Prostate gland (tissue), 2 donors: ENCODE measurements around the gene CHST3. TPM values are rescaled to one million over a fixed set of nuclear protein-coding genes. Genes with fewer than 3 reads are reported as not detected.
A peak's percentile ranks its signal among the peaks of the same experiment; 100 is the strongest.
"Not testable (repeated sequence)": the region's sequence is repeated elsewhere in the genome, so short reads cannot be mapped to it uniquely, and the experiment has no call there.

Source experiments
- DNase-seq: peaks from one replicate; pipeline ENCODE4 v3.0.0-alpha.2; 2019; ENCODE audit warnings: low spot score
- H3K27ac ChIP-seq, 2 donors: fragments of 200-600 bp; sonication (generic); 2 replicates each; pipeline ENCODE4 v1.5.1; 2017 to 2019
- H3K27me3 ChIP-seq: fragments of 200-600 bp; sonication (generic); replicated peaks from 2 replicates; pipeline ENCODE4 v1.5.1; 2019; ENCODE audit not compliant: insufficient read depth
- H3K36me3 ChIP-seq, 2 donors: fragments of 200-600 bp; sonication (generic); 1 replicate in 1 of 2; 2 replicates in 1 of 2; pipeline versions ENCODE4 v1.5.1 to v1.8.1; 2017 to 2019
- H3K4me1 ChIP-seq: fragments of 200-600 bp; sonication (generic); replicated peaks from 2 replicates; pipeline ENCODE4 v1.5.1; 2019
- H3K4me3 ChIP-seq, 2 donors: fragments of 200-600 bp; sonication (generic); 2 replicates each; pipeline ENCODE4 v1.5.1; 2017 to 2019
- H3K9me3 ChIP-seq: fragments of 200-600 bp; sonication (generic); 2 replicates; pipeline ENCODE4 v1.5.1; 2017
- POLR2A ChIP-seq: fragments of 450-650 bp; IDR thresholded peaks from one replicate; pipeline ENCODE4 v1.6.1; 2016; ENCODE audit warnings: antibody characterized with exemption, mild to moderate bottlenecking
- POLR2AphosphoS5 ChIP-seq: sonication (generic); formaldehyde crosslinking; IDR thresholded peaks from one replicate; pipeline ENCODE4 v1.6.1; 2017; ENCODE audit warnings: antibody characterized with exemption
- WGBS: methylation state at CpG from one replicate; pipeline ENCODE4 v1.1.5; 2018; 5-methylcytosine and 5-hydroxymethylcytosine counted together
- intact Hi-C: fragments of 100-400 bp; cut with DNase I; formaldehyde crosslinking; loops from one replicate; pipeline ENCODE4 v1.14.2; 2022
- total RNA-seq, 2 donors: library from RNA; depleted of rRNA; stranded (reverse); fragments of >200 nt; gene quantifications; one replicate each; pipeline ENCODE4 v1.1.0, GENCODE V29; 2016
- TF ChIP-seq, protein P1 (sequence below), 4 experiments: fragments of 200-600 bp in 2 of 4; fragments of 450-650 bp in 2 of 4; sonication (generic) in 2 of 4; IDR thresholded peaks; 1 replicate in 3 of 4; 2 replicates in 1 of 4; pipeline ENCODE4 v1.5.1; 2016 to 2019; ENCODE audit warnings: antibody characterized with exemption in 4 of 4, mild to moderate bottlenecking in 2 of 4, moderate library complexity in 2 of 4

CHST3 gene
- total RNA-seq, 2 donors from 2014 or later, result 16.5 to 197 TPM

DNA sequence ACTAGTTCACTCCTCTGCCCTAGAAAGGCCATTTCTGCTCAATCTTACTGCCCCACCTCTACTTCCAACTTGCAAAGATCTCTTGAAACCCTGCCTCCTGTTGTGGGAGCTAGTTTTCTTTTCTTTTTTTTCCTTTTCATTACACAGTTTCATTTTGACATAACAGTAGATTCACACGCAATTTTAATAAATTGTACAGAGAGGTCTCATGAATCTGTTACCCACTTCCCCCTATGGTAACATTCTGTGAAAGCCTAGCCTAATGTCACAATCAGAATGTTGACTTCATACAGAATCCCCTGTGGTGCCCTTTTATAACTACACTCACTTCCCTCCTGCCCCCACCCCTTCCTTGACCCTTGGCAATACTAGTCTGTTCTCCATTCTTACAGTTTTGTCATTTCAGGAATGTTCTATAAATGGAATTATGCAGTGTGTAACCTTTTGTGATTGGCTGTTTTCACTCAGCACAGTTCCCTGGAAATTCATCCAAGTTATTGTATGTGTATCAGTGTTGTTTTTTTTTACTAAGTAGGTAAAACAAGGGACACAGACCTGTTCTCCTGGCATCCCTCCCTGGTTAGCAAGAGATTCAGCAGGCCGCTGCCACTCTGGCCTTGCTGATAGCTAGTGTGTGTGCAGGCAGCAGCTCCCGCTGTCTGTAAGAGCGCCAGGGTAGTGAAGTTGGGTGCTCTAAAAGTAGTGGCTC lies 21.5 kb downstream of the CHST3 start:
- TF ChIP-seq POLR2AphosphoS5, result peak; percentile 4
- TF ChIP-seq, protein P1, sequence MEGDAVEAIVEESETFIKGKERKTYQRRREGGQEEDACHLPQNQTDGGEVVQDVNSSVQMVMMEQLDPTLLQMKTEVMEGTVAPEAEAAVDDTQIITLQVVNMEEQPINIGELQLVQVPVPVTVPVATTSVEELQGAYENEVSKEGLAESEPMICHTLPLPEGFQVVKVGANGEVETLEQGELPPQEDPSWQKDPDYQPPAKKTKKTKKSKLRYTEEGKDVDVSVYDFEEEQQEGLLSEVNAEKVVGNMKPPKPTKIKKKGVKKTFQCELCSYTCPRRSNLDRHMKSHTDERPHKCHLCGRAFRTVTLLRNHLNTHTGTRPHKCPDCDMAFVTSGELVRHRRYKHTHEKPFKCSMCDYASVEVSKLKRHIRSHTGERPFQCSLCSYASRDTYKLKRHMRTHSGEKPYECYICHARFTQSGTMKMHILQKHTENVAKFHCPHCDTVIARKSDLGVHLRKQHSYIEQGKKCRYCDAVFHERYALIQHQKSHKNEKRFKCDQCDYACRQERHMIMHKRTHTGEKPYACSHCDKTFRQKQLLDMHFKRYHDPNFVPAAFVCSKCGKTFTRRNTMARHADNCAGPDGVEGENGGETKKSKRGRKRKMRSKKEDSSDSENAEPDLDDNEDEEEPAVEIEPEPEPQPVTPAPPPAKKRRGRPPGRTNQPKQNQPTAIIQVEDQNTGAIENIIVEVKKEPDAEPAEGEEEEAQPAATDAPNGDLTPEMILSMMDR (IDR thresholded peaks at IDR 0.05), result no peak
- TF ChIP-seq POLR2A, result no peak

DNA sequence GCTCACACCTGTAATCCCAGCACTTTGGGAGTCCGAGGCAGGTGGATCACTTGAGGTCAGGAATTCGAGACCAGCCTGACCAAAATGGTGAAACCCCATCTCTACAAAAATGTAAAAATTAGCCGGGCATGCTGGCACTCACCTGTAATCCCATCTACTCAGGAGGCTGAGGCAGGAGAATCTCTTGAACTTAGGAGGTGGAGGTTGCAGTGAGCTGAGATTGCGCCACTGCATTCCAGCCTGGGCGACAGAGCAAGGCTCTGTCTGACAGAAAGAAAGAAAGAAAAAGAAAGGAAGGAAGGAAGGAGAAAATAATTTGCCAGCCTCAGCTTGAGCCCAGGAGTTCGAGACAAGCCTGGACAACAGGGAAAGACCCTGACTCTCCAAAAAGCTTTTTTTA lies 24.7 kb downstream of the CHST3 start:
- H3K4me1 ChIP-seq, H3K27me3 ChIP-seq, intact Hi-C loops, H3K27ac ChIP-seq, H3K9me3 ChIP-seq, DNase-seq, H3K36me3 ChIP-seq, H3K4me3 ChIP-seq: not testable (repeated sequence)
- 96% methylated on average over 6 of the region's 6 CpGs for WGBS

More for the DNA sequence above, 21.5 kb downstream of the CHST3 start:
- intact Hi-C loops, result no loop called here
- no peaks in the 10 kb centered on the region for H3K27me3 ChIP-seq
- peak overlapping the region in 1 of 2 donors; percentile 41 for H3K27ac ChIP-seq
- no peaks in the 10 kb centered on the region for H3K36me3 ChIP-seq
- WGBS, result 67% methylated on average over 4 of the region's 4 CpGs
- DNase-seq, result no peak
- no peak overlapping the region for H3K4me3 ChIP-seq
- no peaks in the 10 kb centered on the region for H3K9me3 ChIP-seq
- H3K4me1 ChIP-seq, result peaks cover 5% of the 10 kb centered on the region

DNA sequence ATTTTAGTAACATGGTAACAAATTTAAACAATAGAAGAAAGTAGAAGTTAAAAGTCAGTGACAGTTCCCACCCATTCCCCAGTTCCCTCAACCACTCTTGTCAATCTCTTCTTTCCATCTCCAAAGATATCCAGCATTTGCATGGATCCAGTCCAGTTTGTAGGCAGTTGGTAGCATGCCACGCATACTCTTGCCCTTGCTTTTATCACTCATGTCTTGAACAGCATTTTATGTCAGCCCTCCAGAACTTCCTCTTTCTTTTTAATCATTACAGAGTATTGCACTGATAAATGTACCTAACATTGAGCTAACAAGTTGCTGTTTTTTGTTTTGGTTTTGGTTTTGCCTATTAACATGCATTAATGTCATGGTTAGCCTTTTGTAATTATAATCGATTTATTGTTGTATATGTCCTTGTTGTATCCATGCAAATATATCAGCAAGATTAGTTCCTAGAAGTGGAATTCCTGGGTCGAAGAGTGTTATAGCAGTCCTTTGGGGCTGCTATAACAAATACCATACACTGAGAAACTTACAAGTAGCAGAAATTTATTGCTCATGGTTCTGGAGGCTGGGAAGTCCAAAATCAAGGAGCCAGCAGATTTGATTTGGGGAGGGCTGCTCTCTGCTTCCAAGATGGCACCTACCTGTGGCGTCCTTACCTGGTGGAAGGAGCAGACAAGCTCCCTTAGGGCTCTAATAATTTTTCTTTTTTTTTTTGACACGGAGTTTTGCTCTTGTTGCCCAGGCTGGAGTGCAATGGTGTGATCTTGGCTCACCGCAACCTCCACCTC lies 25.7 kb downstream of the CHST3 start:
- Histone ChIP-seq H3K27ac (no peak overlapping the region), H3K4me1 (no peaks in the 10 kb centered on the region), H3K36me3 (no peaks in the 10 kb centered on the region), H3K27me3 (no peaks in the 10 kb centered on the region), H3K9me3 (no peaks in the 10 kb centered on the region), H3K4me3 (no peak overlapping the region)
- 85% methylated on average over 6 of the region's 6 CpGs for WGBS
- intact Hi-C loops, result no loop called here
- no peak for DNase-seq
- no peak for TF ChIP-seq POLR2A
- TF ChIP-seq, protein P1 (IDR thresholded peaks at IDR 0.05), result no peak
- no peak for TF ChIP-seq POLR2AphosphoS5

DNA sequence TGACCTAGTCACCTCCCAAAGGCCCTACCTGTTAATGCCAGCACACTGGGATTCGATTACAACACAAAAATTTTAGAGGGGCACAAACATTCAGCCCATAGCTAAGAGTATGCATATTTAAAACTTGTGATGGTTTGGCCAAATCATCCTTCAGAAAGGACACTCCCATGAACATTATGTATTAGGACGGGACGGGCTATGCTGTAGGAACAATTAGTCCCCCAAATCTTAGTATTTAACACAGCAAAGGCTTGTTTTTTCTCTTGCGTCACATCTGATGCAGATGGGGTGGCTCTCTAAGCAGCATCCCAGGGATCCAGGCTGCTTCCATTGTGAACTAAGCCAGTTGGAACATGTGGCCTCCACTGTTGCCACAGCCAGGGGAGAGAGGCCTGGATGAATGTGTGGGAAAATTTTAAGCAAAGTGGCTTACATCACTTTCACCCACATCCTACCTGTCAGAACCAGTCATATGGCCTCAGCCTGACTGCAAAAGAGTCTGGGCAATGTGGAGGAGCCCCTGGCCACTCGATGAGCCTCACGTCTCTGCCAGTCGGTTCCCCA lies 26.6 kb downstream of the CHST3 start:
- Histone ChIP-seq H3K36me3 (no peaks in the 10 kb centered on the region), H3K4me1 (no peaks in the 10 kb centered on the region), H3K9me3 (no peaks in the 10 kb centered on the region), H3K4me3 (no peak overlapping the region), H3K27ac (no peak overlapping the region), H3K27me3 (no peaks in the 10 kb centered on the region)
- DNase-seq, result no peak
- 82% methylated on average over 7 of the region's 7 CpGs for WGBS
- TF ChIP-seq POLR2A, result no peak
- no peak for TF ChIP-seq POLR2AphosphoS5
- intact Hi-C loops, result no loop called here

DNA sequence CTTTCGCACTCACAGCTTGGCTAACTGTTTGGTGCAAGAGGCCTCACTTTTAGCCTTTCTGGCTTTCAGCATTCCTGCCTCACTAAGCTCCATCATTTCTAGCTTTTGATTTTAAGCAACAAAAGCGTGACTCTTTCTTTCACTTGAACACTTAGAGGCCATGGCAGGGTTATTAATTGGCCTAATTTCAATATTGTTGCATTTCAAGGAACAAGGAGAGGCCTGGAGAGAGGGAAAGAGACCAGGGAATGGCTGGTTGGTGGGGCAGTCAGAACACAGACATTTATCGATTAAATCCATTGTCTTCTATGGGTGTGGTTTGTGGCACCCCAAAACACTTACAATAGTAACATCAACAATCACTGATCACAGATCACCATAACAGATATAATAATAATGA lies 31.3 kb downstream of the CHST3 start:
- no peak overlapping the region for H3K27ac ChIP-seq
- H3K4me1 ChIP-seq, result peaks cover 2% of the 10 kb centered on the region

More for the DNA sequence above, 31.3 kb downstream of the CHST3 start:
- WGBS, result 90% methylated on average over 3 of the region's 3 CpGs
- intact Hi-C loops, result no loop called here
- H3K36me3 ChIP-seq, result no peaks in the 10 kb centered on the region
- no peak overlapping the region for H3K4me3 ChIP-seq
- no peaks in the 10 kb centered on the region for H3K27me3 ChIP-seq
- no peak for DNase-seq
- TF ChIP-seq, protein P1 (IDR thresholded peaks at IDR 0.05), result no peak
- TF ChIP-seq POLR2A (no peak), POLR2AphosphoS5 (no peak)
- no peaks in the 10 kb centered on the region for H3K9me3 ChIP-seq
